Osteoblast (primary cell): ENCODE data around the gene EPB41L1. TPM values are rescaled to one million over a fixed set of nuclear protein-coding genes. Genes with fewer than 3 reads are reported as not detected.

ENCODE experiments used
- DNase-seq: peaks from one replicate; pipeline ENCODE4 v3.0.0; 2011; ENCODE audit warnings: low spot score, mixed read lengths; ENCODE audit not compliant: insufficient read length; ENCODE audit errors: missing footprints
- H2AFZ ChIP-seq: 2 replicates; pipeline ENCODE4 v1.6.0; 2011; ENCODE audit warnings: mild to moderate bottlenecking, low read length
- H3K27ac ChIP-seq: 2 replicates; pipeline ENCODE4 v1.5.1; 2011; ENCODE audit warnings: mild to moderate bottlenecking, low read depth, low read length, moderate library complexity
- H3K27me3 ChIP-seq: 2 replicates; pipeline ENCODE4 v1.6.0; 2012; ENCODE audit warnings: mild to moderate bottlenecking, control low read depth, inconsistent platforms, low read length, moderate library complexity; ENCODE audit not compliant: insufficient read depth
- H3K36me3 ChIP-seq: 2 replicates; pipeline ENCODE4 v1.5.1; 2011; ENCODE audit warnings: mild to moderate bottlenecking, low read length, control low read depth, moderate library complexity; ENCODE audit not compliant: insufficient read depth
- H3K4me1 ChIP-seq: 2 replicates; pipeline ENCODE4 v1.5.1; 2011; ENCODE audit warnings: mild to moderate bottlenecking, low read length, control low read depth, moderate library complexity; ENCODE audit not compliant: insufficient read depth
- H3K4me2 ChIP-seq: 2 replicates; pipeline ENCODE4 v1.6.0; 2011; ENCODE audit warnings: mild to moderate bottlenecking, low read length; ENCODE audit not compliant: insufficient read depth
- H3K4me3 ChIP-seq: fragments of 200-600 bp; sonication (generic); 3 replicates; pipeline ENCODE4 v1.5.1; 2012; ENCODE audit warnings: mild to moderate bottlenecking, low read length, inconsistent platforms; ENCODE audit not compliant: insufficient read depth
- H3K79me2 ChIP-seq: 2 replicates; pipeline ENCODE4 v1.6.0; 2012; ENCODE audit warnings: mild to moderate bottlenecking, low read length, control low read depth, inconsistent platforms; ENCODE audit not compliant: insufficient read depth
- H3K9me3 ChIP-seq: 2 replicates; pipeline ENCODE4 v1.5.1; 2011; ENCODE audit warnings: low read depth, low read length, control low read depth
- H4K20me1 ChIP-seq: 2 replicates; pipeline ENCODE4 v1.6.0; 2012; ENCODE audit warnings: mild to moderate bottlenecking, low read length, control low read depth; ENCODE audit not compliant: insufficient read depth
- CTCF ChIP-seq: IDR thresholded peaks from 2 replicates; pipeline ENCODE4 v1.5.1; 2011; ENCODE audit warnings: mild to moderate bottlenecking, low read depth, low read length, moderate library complexity; ENCODE audit errors: extremely low read depth
- total RNA-seq: library from RNA; depleted of rRNA; stranded (reverse); fragments of >200 nt; gene quantifications from 2 replicates; pipeline ENCODE4 v1.2.3, GENCODE V29; 2012

The EPB41L1 gene
- total RNA-seq, 1 donor: 26.8 TPM

- Histone ChIP-seq H3K36me3 (peaks cover 31% of the 10 kb centered on the region), H4K20me1 (peaks cover 14% of the 10 kb centered on the region), H3K4me3 (no peak overlapping the region), H3K27ac (no peak overlapping the region), H3K27me3 (no peaks in the 10 kb centered on the region), H3K9me3 (no peaks in the 10 kb centered on the region), H3K4me1 (no peaks in the 10 kb centered on the region), H3K4me2 (no peak overlapping the region), H3K79me2 (peaks cover 27% of the 10 kb centered on the region), H2AFZ (no peak overlapping the region)
- no peak for DNase-seq
- TF ChIP-seq CTCF: no peak
Observed at GRCh38 chr20:36253036-36253435, 98.5 kb downstream of the EPB41L1 start.

GRCh38 chr20:36254076-36254475, 99.5 kb downstream of the EPB41L1 start:
- peaks cover 21% of the 10 kb centered on the region for H3K79me2 ChIP-seq
- H4K20me1 ChIP-seq: peaks cover 14% of the 10 kb centered on the region
- no peak for TF ChIP-seq CTCF

GRCh38 chr20:36255445-36255844, 100.9 kb downstream of the EPB41L1 start:
- Histone ChIP-seq H3K27ac (no peak overlapping the region), H3K27me3 (no peaks in the 10 kb centered on the region), H3K9me3 (no peaks in the 10 kb centered on the region), H3K4me2 (no peak overlapping the region), H3K79me2 (peaks cover 13% of the 10 kb centered on the region), H3K4me1 (no peaks in the 10 kb centered on the region), H3K36me3 (peaks cover 23% of the 10 kb centered on the region), H4K20me1 (peaks cover 11% of the 10 kb centered on the region), H3K4me3 (no peak overlapping the region), H2AFZ (no peak overlapping the region)
- TF ChIP-seq CTCF: no peak
- DNase-seq: no peak

More at GRCh38 chr20:36254076-36254475, 99.5 kb downstream of the EPB41L1 start:
- no peak overlapping the region for H3K27ac ChIP-seq
- H3K4me3 ChIP-seq: no peak overlapping the region
- H3K27me3 ChIP-seq: no peaks in the 10 kb centered on the region
- H2AFZ ChIP-seq: no peak overlapping the region
- peaks cover 30% of the 10 kb centered on the region for H3K36me3 ChIP-seq
- no peaks in the 10 kb centered on the region for H3K4me1 ChIP-seq
- no peaks in the 10 kb centered on the region for H3K9me3 ChIP-seq
- H3K4me2 ChIP-seq: no peak overlapping the region
- DNase-seq: no peak

GRCh38 chr20:36259177-36260061, 104.9 kb downstream of the EPB41L1 start:
- Histone ChIP-seq H3K9me3 (no peaks in the 10 kb centered on the region), H2AFZ (no peak overlapping the region)

More at GRCh38 chr20:36259177-36260061, 104.9 kb downstream of the EPB41L1 start:
- DNase-seq: peak; percentile 82
- no peaks in the 10 kb centered on the region for H4K20me1 ChIP-seq
- H3K27ac ChIP-seq: no peak overlapping the region
- no peaks in the 10 kb centered on the region for H3K79me2 ChIP-seq
- H3K36me3 ChIP-seq: peaks cover 15% of the 10 kb centered on the region
- no peak overlapping the region for H3K4me3 ChIP-seq
- no peak overlapping the region for H3K4me2 ChIP-seq
- no peaks in the 10 kb centered on the region for H3K27me3 ChIP-seq
- no peaks in the 10 kb centered on the region for H3K4me1 ChIP-seq
- no peak for TF ChIP-seq CTCF
